KBM-7 (cell line): Measurements from ENCODE around the gene HOXA7.

Source experiments
- DNase-seq: peaks from one replicate; pipeline ENCODE4 v3.0.0-alpha.2; 2015
- in situ Hi-C: fragments of 300-500 bp; cut with MboI; formaldehyde crosslinking; loops from 2 replicates; pipeline ENCODE4 v1.14.3; 2020; ENCODE audit warnings: low sequenced_read_pairs, low pct_unique_long_range_greater_than_20kb, mixed read lengths

HOXA7 gene

GRCh38 chr7:27156508-27156898 is at the start of gene HOXA7:
Gene HOXA7, minus strand, starts transcription at chr7:27156675. Its CDS starts 130 bp downstream, at chr7:27156545.
- in situ Hi-C loops, result loop anchor here (10.0 to 25.0 kb wide), 2 partner anchors 302 to 1294 kb away; no protein-coding TSS in a partner anchor
- peak; percentile 76 for DNase-seq

- peak; percentile 61 for DNase-seq
- in situ Hi-C loops, result no loop called here
These were observed 49.1 kb upstream of the HOXA7 start for GRCh38 chr7:27205325-27206280.

GRCh38 chr7:27204851-27205322 is 48.4 kb upstream of the HOXA7 start:
- in situ Hi-C loops, result no loop called here
- peak; percentile 53 for DNase-seq

- no peak for DNase-seq
- in situ Hi-C loops, result no loop called here
These were observed 47.6 kb upstream of the HOXA7 start for GRCh38 chr7:27203964-27204594.

GRCh38 chr7:27203365-27203953 is 47.0 kb upstream of the HOXA7 start:
- peak; percentile 20 for DNase-seq
- in situ Hi-C loops, result no loop called here

- peak; percentile 49 for DNase-seq
- in situ Hi-C loops, result no loop called here
These were observed 46.3 kb upstream of the HOXA7 start for GRCh38 chr7:27202862-27203134.

- in situ Hi-C loops, result no loop called here
- peak; percentile 48 for DNase-seq
These were observed 45.8 kb upstream of the HOXA7 start for GRCh38 chr7:27202018-27202861.

- in situ Hi-C loops, result no loop called here
- DNase-seq, result peak; percentile 60
These were observed 45.1 kb upstream of the HOXA7 start for GRCh38 chr7:27201580-27202017.

GRCh38 chr7:27200761-27201579 is 44.5 kb upstream of the HOXA7 start:
- in situ Hi-C loops, result no loop called here
- peak; percentile 85 for DNase-seq

- in situ Hi-C loops, result loop anchor here (25.0 kb wide), 1 partner anchor 838 kb away; no protein-coding TSS in a partner anchor
- DNase-seq, result peak; percentile 90
These were observed 43.6 kb upstream of the HOXA7 start, which contains the start of gene HOXA13 for GRCh38 chr7:27199849-27200760. Gene HOXA13, minus strand, starts transcription at chr7:27200091. Its CDS starts 14 bp downstream, at chr7:27200077.

- DNase-seq, result no peak
- in situ Hi-C loops, result loop anchor here (25.0 kb wide), 1 partner anchor 837 kb away; no protein-coding TSS in a partner anchor
These were observed 42.7 kb upstream of the HOXA7 start for GRCh38 chr7:27198871-27199801.

- in situ Hi-C loops, result loop anchor here (25.0 kb wide), 1 partner anchor 836 kb away; no protein-coding TSS in a partner anchor
- DNase-seq, result peak; percentile 55
These were observed 41.8 kb upstream of the HOXA7 start for GRCh38 chr7:27198138-27198841.

- DNase-seq, result no peak
- in situ Hi-C loops, result loop anchor here (25.0 kb wide), 1 partner anchor 835 kb away; no protein-coding TSS in a partner anchor
These were observed 40.9 kb upstream of the HOXA7 start for GRCh38 chr7:27197137-27198042.

- DNase-seq, result peak; percentile 84
- in situ Hi-C loops, result loop anchor here (25.0 kb wide), 1 partner anchor 834 kb away; no protein-coding TSS in a partner anchor
These were observed 39.9 kb upstream of the HOXA7 start for GRCh38 chr7:27196287-27196767.
